GM12878 (cell line): ENCODE results near the gene COL3A1. TPM values are rescaled to one million over a fixed set of nuclear protein-coding genes. Genes with fewer than 3 reads are reported as not detected.

Source experiments
- ATAC-seq: fragments of 200-7000 bp; cut with Tn5 transposase; 3 replicates; pipeline ENCODE4 v1.9.1; 2020; ENCODE audit warnings: mild to moderate bottlenecking, moderate library complexity
- BruUV-seq: library from RNA; stranded (reverse); fragments of 400-500 nt; replicated peaks from 2 replicates; lab custom pipeline; 2021; lab: Mats Ljungman, UMichigan
- CTCF ChIA-PET: fragments of 300-600 bp; sonication (Branson Sonifier 250); formaldehyde crosslinking; extraction: SDS; loops from one replicate; lab custom pipeline; 2021; ENCODE audit warnings: inconsistent platforms; lab: Yijun Ruan, JAX
- POLR2A ChIA-PET: fragments of 350-600 bp; formaldehyde crosslinking; extraction: SDS; loops from one replicate; lab custom pipeline; 2021; ENCODE audit warnings: inconsistent platforms; lab: Charles Lee
- RAD21 ChIA-PET: fragments of 300-600 bp; sonication (Branson Sonifier 250); formaldehyde crosslinking; loops from one replicate; lab custom pipeline; 2023; ENCODE audit warnings: antibody characterized with exemption; ENCODE audit not compliant: unreplicated experiment; lab: Charles Lee
- SMC1A ChIA-PET: fragments of 300-600 bp; sonication (Branson Sonifier 250); formaldehyde crosslinking; loops from one replicate; lab custom pipeline; 2023; ENCODE audit not compliant: unreplicated experiment, uncharacterized antibody; lab: Charles Lee
- DNase-seq: peaks from one replicate; pipeline ENCODE4 v3.0.0-alpha.2; 2011; ENCODE audit warnings: low read depth, low spot score
- FAIRE-seq: peaks from 3 replicates; lab custom pipeline; 2011; peaks lifted over from hg19 to GRCh38; lab: Jason Lieb, UNC
- H2AFZ ChIP-seq: 2 replicates; pipeline ENCODE4 v1.6.0; 2011; ENCODE audit warnings: low read depth, low read length, control low read depth; ENCODE audit not compliant: control insufficient read depth
- H3K27ac ChIP-seq: 2 replicates; pipeline ENCODE4 v1.5.1; 2011; ENCODE audit warnings: control low read depth; ENCODE audit not compliant: control insufficient read depth, insufficient read depth
- H3K27me3 ChIP-seq, 2 experiments: replicated peaks in 1 of 2; 2 replicates each; pipeline versions ENCODE4 v1.6.0 to v1.6.1; 2011; ENCODE audit warnings: low read length in 1 of 2; ENCODE audit not compliant: control insufficient read depth in 2 of 2, insufficient read depth in 2 of 2
- H3K36me3 ChIP-seq, 2 experiments: 2 replicates each; pipeline ENCODE4 v1.5.1; 2011; ENCODE audit warnings: low read length in 1 of 2; ENCODE audit not compliant: control insufficient read depth in 2 of 2, insufficient read depth in 2 of 2
- H3K4me1 ChIP-seq: 2 replicates; pipeline ENCODE4 v1.6.1; 2011; ENCODE audit warnings: mild to moderate bottlenecking, low read length, moderate library complexity, mixed read lengths; ENCODE audit not compliant: control insufficient read depth, insufficient read depth
- H3K4me2 ChIP-seq: 2 replicates; pipeline ENCODE4 v1.6.0; 2011; ENCODE audit warnings: control low read depth; ENCODE audit not compliant: control insufficient read depth, insufficient read depth
- H3K4me3 ChIP-seq: fragments of 200-600 bp; sonication (generic); 2 replicates; pipeline ENCODE4 v1.5.1; 2016
- H3K79me2 ChIP-seq: 2 replicates; pipeline ENCODE4 v1.6.0; 2011; ENCODE audit warnings: low read length; ENCODE audit not compliant: control insufficient read depth, insufficient read depth
- H3K9ac ChIP-seq: 2 replicates; pipeline ENCODE4 v1.8.0; 2011; ENCODE audit warnings: low read length, control low read depth, mixed read lengths; ENCODE audit not compliant: control insufficient read depth, insufficient read depth
- H3K9me3 ChIP-seq: replicated peaks from 3 replicates; pipeline ENCODE4 v1.5.1; 2011; ENCODE audit warnings: mild to moderate bottlenecking, low read length; ENCODE audit not compliant: control insufficient read depth, insufficient read depth
- H4K20me1 ChIP-seq: 2 replicates; pipeline ENCODE4 v1.6.0; 2011; ENCODE audit not compliant: control insufficient read depth, insufficient read depth
- ATF3 ChIP-seq: IDR thresholded peaks from 2 replicates; pipeline ENCODE4 v1.6.1; 2011; ENCODE audit warnings: low read depth, mild to moderate bottlenecking, low read length, moderate library complexity, borderline replicate concordance; ENCODE audit errors: extremely low read depth
- BRCA1 ChIP-seq: IDR thresholded peaks from 2 replicates; pipeline ENCODE4 v1.6.1; 2011; ENCODE audit warnings: low read depth, low read length, improper control_type of control experiment
- CBX5 ChIP-seq: sonication (generic); IDR thresholded peaks from 2 replicates; pipeline ENCODE4 v1.6.1; 2016; ENCODE audit warnings: low read depth, moderate library complexity, mild to moderate bottlenecking, inconsistent platforms
- E2F8 ChIP-seq: fragments of 450-650 bp; IDR thresholded peaks from 2 replicates; pipeline ENCODE4 v1.6.1; 2018; ENCODE audit warnings: mild to moderate bottlenecking, low read depth, moderate library complexity; ENCODE audit not compliant: partially characterized antibody
- IRF3 ChIP-seq: fragments of 450-650 bp; IDR thresholded peaks from 2 replicates; pipeline ENCODE4 v1.6.1; 2014; ENCODE audit warnings: mild to moderate bottlenecking
- KLF5 ChIP-seq: fragments of 450-650 bp; IDR thresholded peaks from 2 replicates; pipeline ENCODE4 v1.6.1; 2014; ENCODE audit warnings: mild to moderate bottlenecking; ENCODE audit not compliant: partially characterized antibody
- SMAD1 ChIP-seq: fragments of 450-650 bp; IDR thresholded peaks from 2 replicates; pipeline ENCODE4 v1.6.1; 2018; ENCODE audit warnings: mild to moderate bottlenecking, low read depth; ENCODE audit not compliant: partially characterized antibody
- SREBF2 ChIP-seq: IDR thresholded peaks from 2 replicates; pipeline ENCODE4 v1.6.1; 2012; ENCODE audit warnings: mild to moderate bottlenecking, low read length
- SUZ12 ChIP-seq: fragments of 200-600 bp; sonication (generic); IDR thresholded peaks from one replicate; pipeline ENCODE4 v1.6.1; 2018; ENCODE audit warnings: antibody characterized with exemption, mild to moderate bottlenecking; ENCODE audit not compliant: unreplicated experiment
- TCF12 ChIP-seq: IDR thresholded peaks from 2 replicates; pipeline ENCODE4 v1.6.1; 2011; ENCODE audit warnings: low read depth, mild to moderate bottlenecking, low read length
- ZNF384 ChIP-seq: IDR thresholded peaks from 2 replicates; pipeline ENCODE4 v1.6.1; 2012; ENCODE audit warnings: low read depth, mild to moderate bottlenecking, low read length, improper control_type of control experiment, borderline replicate concordance
- ZNF622 ChIP-seq: fragments of 450-650 bp; IDR thresholded peaks from 2 replicates; pipeline ENCODE4 v1.6.1; 2017; ENCODE audit warnings: mild to moderate bottlenecking, inconsistent platforms
- ZSCAN29 ChIP-seq: fragments of 450-650 bp; IDR thresholded peaks from 2 replicates; pipeline ENCODE4 v1.6.1; 2017; ENCODE audit warnings: mild to moderate bottlenecking, moderate library complexity
- WGBS: methylation state at CpG from one replicate; pipeline ENCODE4 v1.1.6; 2016; ENCODE audit warnings: low lambda C conversion rate; ENCODE audit not compliant: insufficient replicate concordance, insufficient coverage; ENCODE audit errors: missing lambda C conversion rate; 5-methylcytosine and 5-hydroxymethylcytosine counted together
- in situ Hi-C: fragments of 300-500 bp; cut with MboI; formaldehyde crosslinking; loops from 9 replicates; pipeline ENCODE4 v1.14.3; 2018; ENCODE audit warnings: mixed read lengths
- intact Hi-C: fragments of 100-400 bp; cut with micrococcal nuclease; formaldehyde crosslinking; loops from one replicate; pipeline ENCODE4 v1.14.2; 2022; ENCODE audit not compliant: unreplicated experiment
- polyA plus RNA-seq, 11 experiments: library from polyadenylated mRNA; depleted of rRNA in 4 of 11; unstranded in 6 of 11; stranded (reverse) in 5 of 11; fragments of >200 nt; fragmentation: Nextera tagmentation in 4 of 11; fragmentation: Illumina TruSeq in 1 of 11; extraction: Ambion mirVana in 4 of 11; extraction: Trizol in 1 of 11; gene quantifications; 1 replicate in 1 of 11; 2 replicates in 10 of 11; pipeline versions ENCODE4 v1.2.1 to v1.2.3, GENCODE V29; 2011 to 2016; ENCODE audit warnings: inconsistent platforms in 2 of 11, missing spikeins in 2 of 11, low read depth in 1 of 11
- total RNA-seq, 4 experiments: library from RNA; depleted of rRNA in 3 of 4; stranded (reverse); fragments of >200 nt in 3 of 4; fragmentation: Illumina TruSeq in 1 of 4; extraction: Trizol in 1 of 4; gene quantifications; 2 replicates each; pipeline versions ENCODE4 v1.2.1 to v1.2.3, GENCODE V29; 2013 to 2021
- TF ChIP-seq, protein P1 (sequence below): fragments of 150-350 bp; IDR thresholded peaks from 2 replicates; pipeline ENCODE4 v1.6.1; 2016; ENCODE audit warnings: low read depth, low read length

Gene COL3A1
- total and polyA plus RNA-seq, 10 of the 15 experiments (the other 5 are each of a cell fraction or from before 2014, with no cell fraction given): 0.04 to 0.67 (median 0.10) TPM; not detected in 2

DNA sequence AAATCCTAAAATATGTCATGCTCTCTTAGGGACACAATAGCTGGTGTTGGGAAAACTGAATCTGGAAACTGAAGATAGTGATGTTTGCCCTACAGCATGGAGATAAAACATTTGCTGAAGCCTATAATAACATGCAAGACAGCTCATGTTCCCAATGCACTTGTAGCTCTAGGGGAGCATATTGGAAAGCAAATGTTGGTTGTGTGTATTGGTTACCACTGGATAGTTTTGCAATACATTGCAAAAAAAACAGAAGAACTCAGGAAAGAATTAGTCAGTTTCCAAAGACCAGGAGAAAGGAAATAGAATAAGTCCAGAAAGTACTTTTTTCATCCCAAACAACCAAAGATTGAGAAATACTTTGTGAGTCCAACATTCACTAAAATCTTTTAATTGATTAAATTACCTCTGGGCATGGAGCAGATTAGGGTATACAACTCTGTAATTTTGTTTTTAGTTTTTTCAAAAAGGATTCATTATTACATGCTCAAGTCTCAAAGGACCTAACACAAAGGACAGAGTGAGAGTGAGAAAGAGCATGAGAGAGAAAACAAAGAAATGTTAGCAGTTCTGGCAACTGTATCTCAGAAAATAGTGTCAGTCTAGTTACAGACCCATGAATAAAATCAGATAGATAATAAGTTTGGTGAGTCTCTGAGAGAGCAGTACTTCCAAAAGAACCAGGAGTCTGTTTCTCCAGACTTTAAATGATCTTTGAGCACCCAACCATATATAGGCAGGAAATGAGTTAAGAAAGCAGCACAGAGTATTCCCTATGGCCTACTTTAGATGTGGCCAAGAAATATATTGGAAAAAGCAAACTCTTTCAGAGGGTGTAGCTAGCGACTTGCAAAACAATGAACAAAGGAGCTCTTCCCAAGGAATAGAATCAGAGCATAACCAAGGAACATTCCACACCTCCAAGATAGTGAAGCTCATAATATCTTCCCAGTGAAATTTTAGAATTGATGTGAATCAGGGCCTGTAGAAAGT lies 36.6 kb upstream of the COL3A1 start (continued):
- no peak for TF ChIP-seq E2F8
- TF ChIP-seq SMAD1: no peak
- no peak for TF ChIP-seq SREBF2
- TF ChIP-seq CBX5: no peak
- TF ChIP-seq ZNF622: no peak
- no peak for TF ChIP-seq ATF3

GRCh38 chr2:188940171-188940570 lies 34.0 kb upstream of the COL3A1 start:
- Histone ChIP-seq H4K20me1 (no peaks in the 10 kb centered on the region), H3K9me3 (no peaks in the 10 kb centered on the region), H2AFZ (no peak overlapping the region), H3K27ac (no peak overlapping the region), H3K4me3 (no peak overlapping the region), H3K79me2 (no peaks in the 10 kb centered on the region), H3K36me3 (no peaks in the 10 kb centered on the region), H3K4me2 (no peak overlapping the region), H3K27me3 (no peaks in the 10 kb centered on the region), H3K9ac (no peak overlapping the region), H3K4me1 (no peaks in the 10 kb centered on the region)
- no TSS peak for BruUV-seq
- FAIRE-seq: no peak
- in situ Hi-C loops: no loop called here
- ChIA-PET POLR2A (no interaction called here), RAD21 (no interaction called here), SMC1A (interaction anchor here (1.6 kb wide), 1 partner anchor 19 kb away, joined by 4 read pairs; no protein-coding TSS in a partner anchor), CTCF (no interaction called here)
- intact Hi-C loops: no loop called here
- no peak for DNase-seq
- no peak for ATAC-seq
- WGBS: 28% methylated on average over 4 of the region's 4 CpGs
- TF ChIP-seq SUZ12 (no peak), KLF5 (no peak), BRCA1 (no peak), IRF3 (no peak), ZNF384 (no peak), TCF12 (no peak), ZSCAN29 (no peak)
- TF ChIP-seq, protein P1, sequence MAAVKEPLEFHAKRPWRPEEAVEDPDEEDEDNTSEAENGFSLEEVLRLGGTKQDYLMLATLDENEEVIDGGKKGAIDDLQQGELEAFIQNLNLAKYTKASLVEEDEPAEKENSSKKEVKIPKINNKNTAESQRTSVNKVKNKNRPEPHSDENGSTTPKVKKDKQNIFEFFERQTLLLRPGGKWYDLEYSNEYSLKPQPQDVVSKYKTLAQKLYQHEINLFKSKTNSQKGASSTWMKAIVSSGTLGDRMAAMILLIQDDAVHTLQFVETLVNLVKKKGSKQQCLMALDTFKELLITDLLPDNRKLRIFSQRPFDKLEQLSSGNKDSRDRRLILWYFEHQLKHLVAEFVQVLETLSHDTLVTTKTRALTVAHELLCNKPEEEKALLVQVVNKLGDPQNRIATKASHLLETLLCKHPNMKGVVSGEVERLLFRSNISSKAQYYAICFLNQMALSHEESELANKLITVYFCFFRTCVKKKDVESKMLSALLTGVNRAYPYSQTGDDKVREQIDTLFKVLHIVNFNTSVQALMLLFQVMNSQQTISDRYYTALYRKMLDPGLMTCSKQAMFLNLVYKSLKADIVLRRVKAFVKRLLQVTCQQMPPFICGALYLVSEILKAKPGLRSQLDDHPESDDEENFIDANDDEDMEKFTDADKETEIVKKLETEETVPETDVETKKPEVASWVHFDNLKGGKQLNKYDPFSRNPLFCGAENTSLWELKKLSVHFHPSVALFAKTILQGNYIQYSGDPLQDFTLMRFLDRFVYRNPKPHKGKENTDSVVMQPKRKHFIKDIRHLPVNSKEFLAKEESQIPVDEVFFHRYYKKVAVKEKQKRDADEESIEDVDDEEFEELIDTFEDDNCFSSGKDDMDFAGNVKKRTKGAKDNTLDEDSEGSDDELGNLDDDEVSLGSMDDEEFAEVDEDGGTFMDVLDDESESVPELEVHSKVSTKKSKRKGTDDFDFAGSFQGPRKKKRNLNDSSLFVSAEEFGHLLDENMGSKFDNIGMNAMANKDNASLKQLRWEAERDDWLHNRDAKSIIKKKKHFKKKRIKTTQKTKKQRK: no peak
